GM18861 (cell line): ENCODE measurements around the gene PPP1R8.
"Not testable (repeated sequence)": the region's sequence is repeated elsewhere in the genome, so short reads cannot be mapped to it uniquely, and the experiment has no call there.

Experiments
- ATAC-seq: cut with Tn5 transposase; IDR thresholded peaks from one replicate; pipeline ENCODE4 v1.9.1; 2021; ENCODE audit not compliant: unreplicated experiment

Gene PPP1R8

GRCh38 chr1:27830621-27831440, at the start of gene PPP1R8:
TSS of gene PPP1R8 (plus strand) at chr1:27830782. CDS start at chr1:27830836, 54 bp downstream.
- peak; percentile 85 for ATAC-seq

GRCh38 chr1:27782950-27783349, 47.6 kb upstream of the PPP1R8 start:
- no peak for ATAC-seq

GRCh38 chr1:27784700-27785099, 45.9 kb upstream of the PPP1R8 start:
- ATAC-seq = no peak

GRCh38 chr1:27785781-27786455, 44.7 kb upstream of the PPP1R8 start:
- ATAC-seq = no peak

- ATAC-seq = no peak
These were observed 42.7 kb upstream of the PPP1R8 start for GRCh38 chr1:27787895-27788294.

- no peak for ATAC-seq
These were observed 41.0 kb upstream of the PPP1R8 start for GRCh38 chr1:27789540-27790041.

GRCh38 chr1:27790270-27790669, 40.3 kb upstream of the PPP1R8 start:
- not testable (repeated sequence) for ATAC-seq

GRCh38 chr1:27795601-27796000, 35.0 kb upstream of the PPP1R8 start:
- ATAC-seq = no peak

- no peak for ATAC-seq
These were observed 25.8 kb upstream of the PPP1R8 start for GRCh38 chr1:27804791-27805190.

- no peak for ATAC-seq
These were observed 23.8 kb upstream of the PPP1R8 start for GRCh38 chr1:27806758-27807157.

GRCh38 chr1:27807385-27807784, 23.2 kb upstream of the PPP1R8 start:
- ATAC-seq = no peak

- not testable (repeated sequence) for ATAC-seq
These were observed 22.5 kb upstream of the PPP1R8 start for GRCh38 chr1:27808131-27808530.

GRCh38 chr1:27809883-27810282, 20.7 kb upstream of the PPP1R8 start:
- no peak for ATAC-seq

GRCh38 chr1:27811741-27812500, 18.7 kb upstream of the PPP1R8 start:
- ATAC-seq = no peak

GRCh38 chr1:27816921-27817630, 13.5 kb upstream of the PPP1R8 start:
- ATAC-seq = no peak

GRCh38 chr1:27821761-27822315, 8.7 kb upstream of the PPP1R8 start:
- ATAC-seq = no peak

GRCh38 chr1:27823784-27824183, 6.8 kb upstream of the PPP1R8 start:
- no peak for ATAC-seq

- no peak for ATAC-seq
These were observed 6.2 kb upstream of the PPP1R8 start for GRCh38 chr1:27824411-27824810.

- ATAC-seq = not testable (repeated sequence)
These were observed 1.1 kb upstream of the PPP1R8 start for GRCh38 chr1:27829339-27829960.
